OCI-LY7 (cell line): ENCODE measurements around the gene DAZL. TPM values are rescaled to one million over a fixed set of nuclear protein-coding genes. Genes with fewer than 3 reads are reported as not detected.

Experiments used
- BruUV-seq: library from RNA; stranded (reverse); fragments of 400-500 nt; replicated peaks from 2 replicates; lab custom pipeline; 2021; lab: Mats Ljungman, UMichigan
- CTCF ChIA-PET: fragments of 300-600 bp; sonication (Branson Sonifier 250); formaldehyde crosslinking; loops from one replicate; lab custom pipeline; 2022; ENCODE audit warnings: antibody characterized with exemption; ENCODE audit not compliant: unreplicated experiment; lab: Charles Lee
- POLR2A ChIA-PET: fragments of 300-600 bp; sonication (Branson Sonifier 250); formaldehyde crosslinking; loops from one replicate; lab custom pipeline; 2022; ENCODE audit warnings: antibody characterized with exemption; lab: Charles Lee
- DNase-seq: peaks from one replicate; pipeline ENCODE4 v3.0.0-alpha.2; 2015; ENCODE audit warnings: low spot score
- H2AFZ ChIP-seq: fragments of 200-600 bp; sonication (generic), shearing (Covaris generic); 2 replicates; pipeline ENCODE4 v1.6.1; 2014; ENCODE audit warnings: mild to moderate bottlenecking, antibody characterized with exemption, low read length, moderate library complexity
- H3K27ac ChIP-seq: fragments of 200-600 bp; sonication (generic); 2 replicates; pipeline ENCODE4 v1.5.1; 2014; ENCODE audit warnings: mixed run types, low read depth, mild to moderate bottlenecking, moderate library complexity, low read length, inconsistent platforms; ENCODE audit not compliant: poor library complexity, severe bottlenecking
- H3K36me3 ChIP-seq: fragments of 200-600 bp; sonication (generic); 2 replicates; pipeline ENCODE4 v1.6.1; 2014; ENCODE audit warnings: mild to moderate bottlenecking, antibody characterized with exemption, low read length, moderate library complexity, mixed read lengths; ENCODE audit not compliant: insufficient read depth
- H3K4me1 ChIP-seq: fragments of 200-600 bp; sonication (generic); 2 replicates; pipeline ENCODE4 v1.5.1; 2014; ENCODE audit warnings: mild to moderate bottlenecking, low read length; ENCODE audit not compliant: insufficient read depth, poor library complexity, severe bottlenecking
- H3K4me2 ChIP-seq: fragments of 200-600 bp; sonication (generic); 2 replicates; pipeline ENCODE4 v1.6.1; 2014; ENCODE audit warnings: mild to moderate bottlenecking, low read length
- H3K4me3 ChIP-seq: fragments of 200-600 bp; sonication (generic); 2 replicates; pipeline ENCODE4 v1.5.1; 2014; ENCODE audit warnings: mild to moderate bottlenecking, low read depth, low read length; ENCODE audit not compliant: poor library complexity, severe bottlenecking
- H3K79me2 ChIP-seq: fragments of 200-600 bp; sonication (generic); 2 replicates; pipeline ENCODE4 v1.6.1; 2016; ENCODE audit warnings: low read depth, mild to moderate bottlenecking, low read length, moderate library complexity, mixed read lengths; ENCODE audit not compliant: insufficient read depth
- H3K9me2 ChIP-seq: fragments of 200-600 bp; sonication (generic); 2 replicates; pipeline ENCODE4 v1.6.1; 2016; ENCODE audit warnings: mild to moderate bottlenecking, low read length, mixed read lengths; ENCODE audit not compliant: insufficient read depth
- H3K9me3 ChIP-seq: fragments of 200-600 bp; sonication (generic); 2 replicates; pipeline ENCODE4 v1.6.1; 2014; ENCODE audit warnings: mild to moderate bottlenecking, mixed run types, low read length, mixed read lengths
- H4K20me1 ChIP-seq: fragments of 200-600 bp; sonication (generic); 2 replicates; pipeline ENCODE4 v1.6.1; 2014; ENCODE audit warnings: mild to moderate bottlenecking, antibody characterized with exemption, low read length, moderate library complexity, mixed read lengths; ENCODE audit not compliant: insufficient read depth
- CTCF ChIP-seq: fragments of 200-600 bp; sonication (generic); conservative IDR thresholded peaks from 2 replicates; pipeline ENCODE4 v1.5.1; 2014; ENCODE audit warnings: mild to moderate bottlenecking, antibody characterized with exemption, low read length, moderate library complexity, mixed read lengths
- EZH2phosphoT487 ChIP-seq: fragments of 200-600 bp; sonication (generic); IDR thresholded peaks from 2 replicates; pipeline ENCODE4 v1.6.1; 2018; ENCODE audit warnings: low read depth, borderline replicate concordance, mild to moderate bottlenecking, mixed run types, antibody characterized with exemption, low read length, moderate library complexity, mixed read lengths
- intact Hi-C: fragments of 100-400 bp; cut with micrococcal nuclease; formaldehyde crosslinking; loops from one replicate; pipeline ENCODE4 v1.10.0; 2022; ENCODE audit not compliant: unreplicated experiment
- total RNA-seq, 2 experiments: library from RNA; depleted of rRNA in 1 of 2; stranded (reverse); fragments of >200 nt in 1 of 2; shearing (Covaris generic) in 1 of 2; gene quantifications; 2 replicates each; pipeline ENCODE4 v1.2.3, GENCODE V29; 2014 to 2022

DAZL gene
- total RNA-seq, 2 experiments from 2014 or later: not detected

DNA sequence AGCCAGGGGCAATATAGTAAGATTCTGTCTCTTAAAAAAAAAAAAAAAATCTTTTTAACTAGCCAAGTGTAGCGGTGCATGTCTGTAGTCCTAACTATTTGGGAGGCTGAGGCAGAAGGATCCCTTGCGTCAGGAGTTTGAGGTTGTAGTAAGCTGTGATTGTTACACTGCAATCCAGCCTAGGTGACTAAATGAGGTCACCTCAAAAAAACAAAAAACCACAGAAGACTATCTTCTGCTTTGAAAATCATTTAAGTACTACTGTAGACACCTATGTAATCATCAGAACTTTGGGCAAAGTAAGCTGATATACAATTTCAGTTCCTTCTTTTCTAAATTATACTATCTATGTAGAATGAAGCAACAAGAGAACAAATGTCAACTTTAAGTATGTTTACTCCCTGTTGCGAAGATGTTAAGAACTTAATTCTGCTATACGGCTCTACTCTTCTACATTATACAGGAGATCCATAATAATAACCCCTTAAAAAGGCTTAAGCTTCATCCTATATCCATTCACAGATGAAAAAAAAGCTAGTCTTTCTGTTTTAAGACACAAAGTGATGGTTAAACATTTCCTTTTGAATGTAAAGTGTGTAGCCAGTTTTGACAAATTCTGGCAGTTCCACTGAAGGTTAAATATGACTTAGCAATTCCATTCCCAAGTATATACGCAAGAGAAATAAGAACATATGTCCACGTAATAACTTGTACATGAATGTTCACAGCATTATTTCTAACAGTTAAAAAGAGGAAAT, 15.2 kb downstream of the DAZL start:
- intact Hi-C loops: no loop called here
- H2AFZ ChIP-seq: no peak overlapping the region
- no peaks in the 10 kb centered on the region for H3K9me2 ChIP-seq
- no peaks in the 10 kb centered on the region for H4K20me1 ChIP-seq
- POLR2A ChIA-PET: interaction anchor here (0.6 to 0.7 kb wide), 4 partner anchors 15 to 939 kb away, joined by 3 read pairs; no protein-coding TSS in a partner anchor
- H3K4me3 ChIP-seq: no peak overlapping the region
- H3K36me3 ChIP-seq: no peaks in the 10 kb centered on the region
- H3K27ac ChIP-seq: no peak overlapping the region
- H3K9me3 ChIP-seq: no peaks in the 10 kb centered on the region
- TF ChIP-seq EZH2phosphoT487 (no peak), CTCF (no peak)
- H3K79me2 ChIP-seq: no peaks in the 10 kb centered on the region
- CTCF ChIA-PET: no interaction called here
- BruUV-seq: no TSS peak
- H3K4me2 ChIP-seq: no peak overlapping the region; the same call in 1 of the 2 replicates
- DNase-seq: peak; percentile 10
- H3K4me1 ChIP-seq: peaks cover 9% of the 10 kb centered on the region

DNA sequence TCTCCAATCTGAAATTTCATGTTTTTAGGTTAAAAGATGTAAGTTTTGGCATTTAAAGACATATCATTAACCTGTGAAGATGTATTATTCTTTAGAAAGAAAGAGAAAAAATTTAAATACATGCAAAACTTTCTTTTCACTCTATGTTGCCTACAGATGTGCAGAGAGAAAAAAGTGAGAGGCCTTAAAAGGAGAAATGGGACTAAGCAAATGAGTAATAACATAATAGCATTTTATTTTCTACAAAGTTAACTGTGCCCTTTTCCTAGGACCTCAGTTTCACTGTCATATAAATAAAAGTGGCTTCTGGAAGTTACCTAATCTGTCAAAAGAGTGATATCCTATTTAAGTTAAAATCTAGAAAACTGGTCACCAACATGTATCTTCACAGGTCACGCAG, 16.1 kb downstream of the DAZL start:
- no TSS peak for BruUV-seq
- no peak overlapping the region for H3K4me3 ChIP-seq
- no peak overlapping the region for H2AFZ ChIP-seq
- H3K79me2 ChIP-seq: no peaks in the 10 kb centered on the region
- CTCF ChIA-PET: no interaction called here
- no peaks in the 10 kb centered on the region for H3K36me3 ChIP-seq
- H3K4me1 ChIP-seq: peaks cover 9% of the 10 kb centered on the region
- TF ChIP-seq EZH2phosphoT487 (no peak), CTCF (no peak)
- no peak for DNase-seq
- H3K9me2 ChIP-seq: no peaks in the 10 kb centered on the region
- H3K27ac ChIP-seq: no peak overlapping the region
- no peak overlapping the region for H3K4me2 ChIP-seq
- POLR2A ChIA-PET: interaction anchor here (0.6 to 0.7 kb wide), 2 partner anchors 16 to 19 kb away, joined by 3 read pairs; no protein-coding TSS in a partner anchor
- intact Hi-C loops: no loop called here
- no peaks in the 10 kb centered on the region for H3K9me3 ChIP-seq
- no peaks in the 10 kb centered on the region for H4K20me1 ChIP-seq

- H2AFZ ChIP-seq: no peak overlapping the region
- no peaks in the 10 kb centered on the region for H3K9me3 ChIP-seq
- no peaks in the 10 kb centered on the region for H3K9me2 ChIP-seq
- intact Hi-C loops: no loop called here
- no TSS peak for BruUV-seq
- ChIA-PET CTCF (interaction anchor here (0.6 kb wide), 1 partner anchor 154 kb away, joined by 3 read pairs; no protein-coding TSS in a partner anchor), POLR2A (interaction anchor here (0.6 to 1.1 kb wide), 4 partner anchors 9 to 645 kb away, joined by 3 read pairs; no protein-coding TSS in a partner anchor)
- H3K36me3 ChIP-seq: no peaks in the 10 kb centered on the region
- H3K4me1 ChIP-seq: peaks cover 9% of the 10 kb centered on the region
- no peak overlapping the region for H3K27ac ChIP-seq
- no peaks in the 10 kb centered on the region for H4K20me1 ChIP-seq
- no peak overlapping the region for H3K4me3 ChIP-seq
- no peak overlapping the region for H3K4me2 ChIP-seq
- no peak for DNase-seq
- TF ChIP-seq CTCF: no peak
- TF ChIP-seq EZH2phosphoT487: no peak
- no peaks in the 10 kb centered on the region for H3K79me2 ChIP-seq
Measured at GRCh38 chr3:16587681-16588060, 17.6 kb downstream of the DAZL start.
